Right lobe of liver (tissue), 6 donors: Measurements from ENCODE around the gene MYH9. TPM values are rescaled to one million over a fixed set of nuclear protein-coding genes. Genes with fewer than 3 reads are reported as not detected.

Experiments
- ATAC-seq, 4 donors: fragments of 200-7000 bp; cut with Tn5 transposase; one replicate each; pipeline ENCODE4 v1.9.1; 2020; ENCODE audit warnings: mild to moderate bottlenecking in 4 of 4, moderate library complexity in 4 of 4
- DNase-seq, 3 donors: peaks; one replicate each; pipeline ENCODE4 v3.0.0-alpha.2; 2020
- H3K27ac ChIP-seq, 3 donors: fragments of 200-600 bp; one replicate each; pipeline ENCODE4 v1.8.0; 2022
- H3K27me3 ChIP-seq, 2 donors: fragments of 200-600 bp; one replicate each; pipeline ENCODE4 v1.8.0; 2022
- H3K36me3 ChIP-seq, 4 donors: fragments of 200-600 bp; sonication (generic) in 1 of 4; one replicate each; pipeline versions ENCODE4 v1.5.1 to v1.8.0; 2017 to 2022; ENCODE audit warnings: control low read depth in 1 of 4
- H3K4me1 ChIP-seq, 4 donors: fragments of 200-600 bp; sonication (generic) in 1 of 4; one replicate each; pipeline versions ENCODE4 v1.5.1 to v1.8.0; 2017 to 2022; ENCODE audit warnings: control low read depth in 1 of 4
- H3K4me3 ChIP-seq, 3 donors: fragments of 200-600 bp; one replicate each; pipeline ENCODE4 v1.8.0; 2022
- H3K9me3 ChIP-seq, 4 donors: fragments of 200-600 bp; sonication (generic) in 1 of 4; one replicate each; pipeline versions ENCODE4 v1.5.1 to v1.8.0; 2017 to 2022; ENCODE audit warnings: control low read depth in 1 of 4
- POLR2A ChIP-seq: fragments of 450-650 bp; IDR thresholded peaks from one replicate; pipeline ENCODE4 v1.6.1; 2017; ENCODE audit warnings: antibody characterized with exemption, mild to moderate bottlenecking
- WGBS: methylation state at CpG from one replicate; pipeline ENCODE4 v1.1.6; 2018; ENCODE audit warnings: low coverage, low lambda C conversion rate; ENCODE audit not compliant: insufficient coverage; ENCODE audit errors: missing lambda C conversion rate; 5-methylcytosine and 5-hydroxymethylcytosine counted together
- intact Hi-C, 2 donors: fragments of 100-400 bp; cut with DNase I; formaldehyde crosslinking; loops; one replicate each; pipeline versions ENCODE4 v1.11.2 to v1.14.1; 2022
- total RNA-seq, 6 experiments: library from RNA; depleted of rRNA in 2 of 6; stranded (reverse); fragments of >200 nt in 2 of 6; fragmentation: NEBNext Ultra II Directional in 3 of 6; extraction: Animal tissue kit (Norgen Biotek cat#: 25700) in 3 of 6; gene quantifications; one replicate each; pipeline versions ENCODE4 v1.1.0 to v1.2.4, GENCODE V29; 2016 to 2023
- TF ChIP-seq, protein P1 (sequence below), 4 donors: fragments of 200-600 bp in 3 of 4; fragments of 450-650 bp in 1 of 4; IDR thresholded peaks; one replicate each; pipeline versions ENCODE4 v1.5.1 to v1.8.0; 2016 to 2022; ENCODE audit warnings: antibody characterized with exemption in 4 of 4, mild to moderate bottlenecking in 2 of 4
- donor health status: DM: no; HTN: yes; CAD: no.
- donor health status: DM: no; HTN: no; CAD: no.
- donor health status: DM: no; HTN: no; CAD: no.
- donor health status: DM: no; HTN: yes; CAD: no.
- donor health status: DM: no; HTN: yes; CAD: no.

The MYH9 gene
- total RNA-seq, 6 experiments from 2014 or later = 168 to 435 (median 222) TPM

GRCh38 chr22:36367066-36367465 is 20.7 kb downstream of the MYH9 start:
- no peak for TF ChIP-seq POLR2A
- TF ChIP-seq, protein P1, sequence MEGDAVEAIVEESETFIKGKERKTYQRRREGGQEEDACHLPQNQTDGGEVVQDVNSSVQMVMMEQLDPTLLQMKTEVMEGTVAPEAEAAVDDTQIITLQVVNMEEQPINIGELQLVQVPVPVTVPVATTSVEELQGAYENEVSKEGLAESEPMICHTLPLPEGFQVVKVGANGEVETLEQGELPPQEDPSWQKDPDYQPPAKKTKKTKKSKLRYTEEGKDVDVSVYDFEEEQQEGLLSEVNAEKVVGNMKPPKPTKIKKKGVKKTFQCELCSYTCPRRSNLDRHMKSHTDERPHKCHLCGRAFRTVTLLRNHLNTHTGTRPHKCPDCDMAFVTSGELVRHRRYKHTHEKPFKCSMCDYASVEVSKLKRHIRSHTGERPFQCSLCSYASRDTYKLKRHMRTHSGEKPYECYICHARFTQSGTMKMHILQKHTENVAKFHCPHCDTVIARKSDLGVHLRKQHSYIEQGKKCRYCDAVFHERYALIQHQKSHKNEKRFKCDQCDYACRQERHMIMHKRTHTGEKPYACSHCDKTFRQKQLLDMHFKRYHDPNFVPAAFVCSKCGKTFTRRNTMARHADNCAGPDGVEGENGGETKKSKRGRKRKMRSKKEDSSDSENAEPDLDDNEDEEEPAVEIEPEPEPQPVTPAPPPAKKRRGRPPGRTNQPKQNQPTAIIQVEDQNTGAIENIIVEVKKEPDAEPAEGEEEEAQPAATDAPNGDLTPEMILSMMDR (IDR thresholded peaks at IDR 0.05) = no peak
- WGBS = 66% methylated on average over 10 of the region's 11 CpGs
- no peaks in the 10 kb centered on the region for H3K36me3 ChIP-seq
- peaks cover 0 to 98% (median 49%) of the 10 kb centered on the region in 4 donors for H3K4me1 ChIP-seq
- H3K9me3 ChIP-seq = no peaks in the 10 kb centered on the region
- H3K27ac ChIP-seq = peak overlapping the region in 2 of 3 donors; percentile 16 to 75
- ATAC-seq = no peak
- no peak for DNase-seq
- H3K27me3 ChIP-seq = no peaks in the 10 kb centered on the region
- no peak overlapping the region for H3K4me3 ChIP-seq
- intact Hi-C loops = no loop called here

- Histone ChIP-seq H3K4me3 (no peak overlapping the region), H3K36me3 (no peaks in the 10 kb centered on the region), H3K27me3 (no peaks in the 10 kb centered on the region), H3K9me3 (no peaks in the 10 kb centered on the region), H3K4me1 (peaks cover 3 to 98% (median 49%) of the 10 kb centered on the region in 4 donors), H3K27ac (peak overlapping the region; percentile 16 to 80 (median 75))
- no peak for TF ChIP-seq POLR2A
- TF ChIP-seq, protein P1 (IDR thresholded peaks at IDR 0.05) = no peak
- ATAC-seq (no peak), DNase-seq (no peak)
- intact Hi-C loops = no loop called here
- WGBS = 91% methylated on average over 3 of the region's 10 CpGs
These were observed 21.5 kb downstream of the MYH9 start for GRCh38 chr22:36366291-36366708.

GRCh38 chr22:36365020-36365411 is 22.8 kb downstream of the MYH9 start:
- Histone ChIP-seq H3K27me3 (no peaks in the 10 kb centered on the region), H3K4me3 (no peak overlapping the region), H3K9me3 (no peaks in the 10 kb centered on the region), H3K36me3 (no peaks in the 10 kb centered on the region), H3K27ac (peak overlapping the region; percentile 75 to 80 (median 76)), H3K4me1 (peaks cover 4 to 94% (median 43%) of the 10 kb centered on the region in 4 donors)
- 18% methylated on average over 5 of the region's 9 CpGs for WGBS
- TF ChIP-seq, protein P1 (IDR thresholded peaks at IDR 0.05) = no peak
- TF ChIP-seq POLR2A = no peak
- ATAC-seq (peak; percentile 25 to 61 (median 34)), DNase-seq (peak in 1 of 3 donors; percentile 72)
- intact Hi-C loops = no loop called here

DNA sequence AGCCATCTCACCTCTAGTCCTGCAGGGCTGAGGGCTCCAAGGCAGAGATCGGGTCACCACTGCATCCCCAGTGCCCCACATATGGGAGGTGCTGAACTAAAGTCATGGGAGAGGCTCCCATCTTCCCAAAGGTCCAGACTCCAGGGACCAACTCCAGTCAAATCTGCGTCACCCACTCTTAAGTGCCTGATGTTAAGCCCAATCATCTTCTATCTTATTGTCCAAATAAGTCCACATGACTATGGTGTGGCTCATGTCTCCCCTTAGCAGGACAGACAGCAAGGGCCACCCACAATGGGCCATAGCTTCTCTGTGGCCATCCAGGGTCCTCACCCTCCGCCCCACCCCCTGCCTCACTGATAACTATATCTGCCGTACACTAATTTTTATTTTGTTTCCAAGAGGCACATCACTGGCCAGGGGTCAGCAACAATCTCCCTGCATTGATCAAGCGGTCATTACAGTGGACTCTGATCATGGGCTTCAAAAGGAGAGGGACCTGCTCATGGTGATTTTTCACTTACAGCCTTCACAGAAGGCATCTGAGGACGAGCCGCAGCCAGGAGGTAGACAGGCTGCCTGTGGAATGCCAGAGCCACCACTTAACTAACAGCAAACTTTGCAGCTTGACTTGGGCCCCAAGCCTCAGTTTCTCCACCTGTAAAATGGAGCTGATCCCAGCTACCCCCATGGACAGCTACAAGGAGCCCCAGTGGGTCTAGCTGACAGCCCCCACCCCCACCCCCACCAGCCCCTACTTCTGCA is 23.3 kb downstream of the MYH9 start:
- no peak for DNase-seq
- intact Hi-C loops = no loop called here
- WGBS = 30% methylated on average over 5 of the region's 7 CpGs
- TF ChIP-seq, protein P1 (IDR thresholded peaks at IDR 0.05) = no peak
- Histone ChIP-seq H3K27me3 (no peaks in the 10 kb centered on the region), H3K9me3 (no peaks in the 10 kb centered on the region), H3K36me3 (no peaks in the 10 kb centered on the region), H3K27ac (peak overlapping the region; percentile 75 to 80 (median 76)), H3K4me1 (peaks cover 4 to 92% (median 40%) of the 10 kb centered on the region in 4 donors), H3K4me3 (no peak overlapping the region)
- no peak for ATAC-seq
